HepG2 (cell line): ENCODE measurements around the gene CYSTM1. TPM values are rescaled to one million over a fixed set of nuclear protein-coding genes. Genes with fewer than 3 reads are reported as not detected.

Source experiments
- ATAC-seq: fragments of 200-7000 bp; cut with Tn5 transposase; 3 replicates; pipeline ENCODE4 v1.9.1; 2020; ENCODE audit warnings: mild to moderate bottlenecking, moderate library complexity
- BruUV-seq: library from RNA; stranded (reverse); fragments of 400-500 nt; replicated peaks from 2 replicates; lab custom pipeline; 2021; lab: Mats Ljungman, UMichigan
- CTCF ChIA-PET: fragments of 300-600 bp; formaldehyde crosslinking; extraction: SDS; loops from one replicate; lab custom pipeline; 2021; ENCODE audit warnings: low total read pairs, inconsistent platforms, low intra/inter-chr PET ratio; lab: Yijun Ruan, JAX
- POLR2A ChIA-PET: fragments of 350-600 bp; sonication (Branson Sonifier 250); formaldehyde crosslinking; loops from one replicate; lab custom pipeline; 2020; ENCODE audit warnings: antibody characterized with exemption, inconsistent platforms; lab: Yijun Ruan, JAX
- DNase-seq: peaks from one replicate; pipeline ENCODE4 v3.0.0-alpha.2; 2015; ENCODE audit warnings: low spot score
- FAIRE-seq: peaks from 3 replicates; lab custom pipeline; 2011; peaks lifted over from hg19 to GRCh38; lab: Jason Lieb, UNC
- H2AFZ ChIP-seq: one replicate; pipeline ENCODE4 v1.6.1; 2011; ENCODE audit warnings: low read length, inconsistent platforms
- H3K27ac ChIP-seq: fragments of 300-600 bp; 3 replicates; pipeline ENCODE4 v1.8.0; 2011; ENCODE audit warnings: mixed run types, mild to moderate bottlenecking, mixed read lengths, low read length, inconsistent platforms; ENCODE audit not compliant: insufficient read depth; ENCODE audit errors: extremely low read length
- H3K27me3 ChIP-seq, 2 experiments: fragments of 200-600 bp in 1 of 2; 2 replicates in 1 of 2; 3 replicates in 1 of 2; pipeline versions ENCODE4 v1.6.0 to v1.8.0; 2011; ENCODE audit warnings: low read length in 2 of 2, mild to moderate bottlenecking in 2 of 2, moderate library complexity in 2 of 2, inconsistent platforms in 1 of 2; ENCODE audit not compliant: insufficient read depth in 2 of 2, control insufficient read depth in 1 of 2
- H3K36me3 ChIP-seq, 2 experiments: fragments of 200-600 bp in 1 of 2; replicated peaks in 1 of 2; 2 replicates in 1 of 2; 3 replicates in 1 of 2; pipeline versions ENCODE4 v1.5.1 to v1.8.0; 2011; ENCODE audit warnings: low read length in 2 of 2, inconsistent platforms in 1 of 2; ENCODE audit not compliant: insufficient read depth in 2 of 2, control insufficient read depth in 1 of 2
- H3K4me1 ChIP-seq: 2 replicates; pipeline ENCODE4 v1.5.1; 2012; ENCODE audit warnings: low read length, inconsistent platforms; ENCODE audit not compliant: insufficient read depth
- H3K4me2 ChIP-seq: 2 replicates; pipeline ENCODE4 v1.6.0; 2011; ENCODE audit warnings: low read depth, low read length, inconsistent platforms
- H3K4me3 ChIP-seq, 3 experiments: fragments of 200-600 bp in 1 of 3; sonication (generic), shearing (Covaris generic) in 1 of 3; replicated peaks in 1 of 3; 2 replicates each; pipeline ENCODE4 v1.5.1; 2011 to 2016; ENCODE audit warnings: low read length in 3 of 3, inconsistent platforms in 2 of 3, low read depth in 2 of 3, mild to moderate bottlenecking in 2 of 3, control low read depth in 1 of 3, mixed read lengths in 1 of 3; ENCODE audit not compliant: insufficient read depth in 1 of 3
- H3K79me2 ChIP-seq: one replicate; pipeline ENCODE4 v1.6.1; 2011; ENCODE audit warnings: low read length, inconsistent platforms; ENCODE audit not compliant: insufficient read depth
- H3K9ac ChIP-seq: 2 replicates; pipeline ENCODE4 v1.6.0; 2011; ENCODE audit warnings: mild to moderate bottlenecking, low read depth, low read length, inconsistent platforms; ENCODE audit not compliant: insufficient read depth
- H3K9me3 ChIP-seq: 2 replicates; pipeline ENCODE4 v1.5.1; 2012; ENCODE audit warnings: mild to moderate bottlenecking, low read length
- H4K20me1 ChIP-seq: 2 replicates; pipeline ENCODE4 v1.6.0; 2011; ENCODE audit warnings: inconsistent platforms, mild to moderate bottlenecking, low read length, moderate library complexity; ENCODE audit not compliant: insufficient read depth
- CEBPB ChIP-seq: IDR thresholded peaks from 2 replicates; pipeline ENCODE4 v1.6.1; 2011; ENCODE audit warnings: low read depth, low read length, improper control_type of control experiment, borderline replicate concordance
- CENPBD1 ChIP-seq: sonication (generic); formaldehyde crosslinking; IDR thresholded peaks from 2 replicates; pipeline ENCODE4 v1.8.0; 2022; ENCODE audit warnings: missing genetic modification reagents, low read depth, mild to moderate bottlenecking, borderline replicate concordance
- DPF2 ChIP-seq: sonication (generic); formaldehyde crosslinking; IDR thresholded peaks from 2 replicates; pipeline ENCODE4 v1.4.0; 2020; ENCODE audit warnings: mild to moderate bottlenecking, low read depth, missing genetic modification reagents, borderline replicate concordance
- ELK4 ChIP-seq: sonication (generic); formaldehyde crosslinking; IDR thresholded peaks from 2 replicates; pipeline ENCODE4 v1.9.0; 2021; ENCODE audit warnings: missing genetic modification reagents, borderline replicate concordance
- FUBP1 ChIP-seq: sonication (generic); formaldehyde crosslinking; IDR thresholded peaks from 2 replicates; pipeline ENCODE4 v1.5.1; 2020; ENCODE audit warnings: missing genetic modification reagents, mild to moderate bottlenecking, borderline replicate concordance
- IRF2 ChIP-seq: IDR thresholded peaks from 2 replicates; pipeline ENCODE4 v1.6.1; 2018; ENCODE audit warnings: missing genetic modification reagents, missing compliant biosample characterization
- KDM2A ChIP-seq: sonication (generic); formaldehyde crosslinking; IDR thresholded peaks from 2 replicates; pipeline ENCODE4 v1.4.0; 2020; ENCODE audit warnings: low read depth, missing genetic modification reagents, borderline replicate concordance
- SMAD3 ChIP-seq: sonication (generic); formaldehyde crosslinking; IDR thresholded peaks from 2 replicates; pipeline ENCODE4 v1.4.0; 2020; ENCODE audit warnings: missing genetic modification reagents
- U2AF2 ChIP-seq: fragments of 200-400 bp; formaldehyde crosslinking; IDR thresholded peaks from 2 replicates; pipeline ENCODE4 v1.6.1; 2017; ENCODE audit warnings: low read depth, mild to moderate bottlenecking, low read length
- WGBS: methylation state at CpG from one replicate; pipeline ENCODE4 v1.1.6; 2017; ENCODE audit warnings: low lambda C conversion rate; 5-methylcytosine and 5-hydroxymethylcytosine counted together
- in situ Hi-C: cut with HindIII; loops from 2 replicates; pipeline ENCODE4 v1.10.0; 2017; ENCODE audit warnings: low pct_unique_long_range_greater_than_20kb; ENCODE audit not compliant: extremely low pct_ligation_motif_present
- intact Hi-C: fragments of 100-400 bp; cut with micrococcal nuclease; formaldehyde crosslinking; loops from one replicate; pipeline ENCODE4 v1.10.0; 2022; ENCODE audit not compliant: unreplicated experiment
- polyA plus RNA-seq, 8 experiments: library from polyadenylated mRNA; depleted of rRNA in 3 of 8; stranded (reverse) in 7 of 8; unstranded in 1 of 8; fragments of >200 nt; fragmentation: Illumina TruSeq in 4 of 8; extraction: Trizol in 4 of 8; gene quantifications; 2 replicates each; pipeline versions ENCODE4 v1.2.1 to v1.2.3, GENCODE V29; 2011 to 2016; ENCODE audit warnings: low read depth in 4 of 8, missing spikeins in 1 of 8, mixed read lengths in 1 of 8; ENCODE audit not compliant: insufficient read depth in 1 of 8
- total RNA-seq, 5 experiments: library from RNA; depleted of rRNA; stranded (reverse); fragments of >200 nt; fragmentation: Illumina TruSeq; extraction: Trizol; gene quantifications; 2 replicates each; pipeline ENCODE4 v1.2.3, GENCODE V29; 2016; ENCODE audit warnings: low read depth in 1 of 5
- TF ChIP-seq, protein P1 (sequence below): sonication (generic); formaldehyde crosslinking; IDR thresholded peaks from 2 replicates; pipeline ENCODE4 v1.4.0; 2020; ENCODE audit warnings: mild to moderate bottlenecking, low read depth, missing genetic modification reagents
- TF ChIP-seq, protein P2 (sequence below): sonication (generic); formaldehyde crosslinking; IDR thresholded peaks from 2 replicates; pipeline ENCODE4 v1.4.0; 2020; ENCODE audit warnings: missing genetic modification reagents, low read depth, mild to moderate bottlenecking, borderline replicate concordance

The CYSTM1 gene
- total and polyA plus RNA-seq, 2 of the 13 experiments (the other 11 are each of a cell fraction or from before 2014, with no cell fraction given): 40.0 to 73.4 TPM

GRCh38 chr5:140126315-140127012 lies 48.5 kb upstream of the CYSTM1 start:
- H4K20me1 ChIP-seq: no peaks in the 10 kb centered on the region
- H3K27ac ChIP-seq: no peak overlapping the region
- ATAC-seq (no peak), FAIRE-seq (no peak), DNase-seq (no peak)
- WGBS: 93% methylated on average over 6 of the region's 6 CpGs
- TF ChIP-seq, protein P1, sequence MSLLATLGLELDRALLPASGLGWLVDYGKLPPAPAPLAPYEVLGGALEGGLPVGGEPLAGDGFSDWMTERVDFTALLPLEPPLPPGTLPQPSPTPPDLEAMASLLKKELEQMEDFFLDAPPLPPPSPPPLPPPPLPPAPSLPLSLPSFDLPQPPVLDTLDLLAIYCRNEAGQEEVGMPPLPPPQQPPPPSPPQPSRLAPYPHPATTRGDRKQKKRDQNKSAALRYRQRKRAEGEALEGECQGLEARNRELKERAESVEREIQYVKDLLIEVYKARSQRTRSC: no peak
- no peak for TF ChIP-seq KDM2A (CRISPR knock-in tag)
- TF ChIP-seq CENPBD1 (CRISPR knock-in tag): no peak
- TF ChIP-seq CEBPB: no peak
- no peak for TF ChIP-seq IRF2 (CRISPR knock-in tag)
- TF ChIP-seq U2AF2: no peak
- no peak for TF ChIP-seq SMAD3 (CRISPR knock-in tag)
- TF ChIP-seq FUBP1 (CRISPR knock-in tag): no peak
- no peak for TF ChIP-seq DPF2 (CRISPR knock-in tag)
- TF ChIP-seq ELK4 (CRISPR knock-in tag): no peak
- TF ChIP-seq, protein P2, sequence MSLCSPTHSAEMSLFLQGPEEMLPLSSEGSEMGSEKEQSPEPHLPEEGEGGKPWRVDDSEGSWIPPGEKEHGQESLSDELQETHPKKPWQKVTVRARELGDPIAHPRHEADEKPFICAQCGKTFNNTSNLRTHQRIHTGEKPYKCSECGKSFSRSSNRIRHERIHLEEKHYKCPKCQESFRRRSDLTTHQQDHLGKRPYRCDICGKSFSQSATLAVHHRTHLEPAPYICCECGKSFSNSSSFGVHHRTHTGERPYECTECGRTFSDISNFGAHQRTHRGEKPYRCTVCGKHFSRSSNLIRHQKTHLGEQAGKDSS (CRISPR knock-in tag): no peak
- no peak overlapping the region for H3K4me2 ChIP-seq
- H3K9ac ChIP-seq: no peak overlapping the region
- ChIA-PET POLR2A (no interaction called here), CTCF (no interaction called here)
- H3K79me2 ChIP-seq: peaks cover 15% of the 10 kb centered on the region
- intact Hi-C loops: no loop called here
- no peaks in the 10 kb centered on the region for H3K27me3 ChIP-seq
- no TSS peak for BruUV-seq
- no peak overlapping the region for H2AFZ ChIP-seq
- H3K4me3 ChIP-seq: no peak overlapping the region
- no peaks in the 10 kb centered on the region for H3K9me3 ChIP-seq
- in situ Hi-C loops: no loop called here
- no peaks in the 10 kb centered on the region for H3K4me1 ChIP-seq
- H3K36me3 ChIP-seq: no peaks in the 10 kb centered on the region
